Measurements from ENCODE around the gene KCNQ1. TPM values are rescaled to one million over a fixed set of nuclear protein-coding genes. Genes with fewer than 3 reads are reported as not detected.

Gene KCNQ1
- total RNA-seq, 1 donor from 2014 or later = 10.7 TPM

GRCh38 chr11:2661173-2662023, 216.6 kb downstream of the KCNQ1 start:
- DNase-seq (ENCODE audit: low spot score) = no peak

DNA sequence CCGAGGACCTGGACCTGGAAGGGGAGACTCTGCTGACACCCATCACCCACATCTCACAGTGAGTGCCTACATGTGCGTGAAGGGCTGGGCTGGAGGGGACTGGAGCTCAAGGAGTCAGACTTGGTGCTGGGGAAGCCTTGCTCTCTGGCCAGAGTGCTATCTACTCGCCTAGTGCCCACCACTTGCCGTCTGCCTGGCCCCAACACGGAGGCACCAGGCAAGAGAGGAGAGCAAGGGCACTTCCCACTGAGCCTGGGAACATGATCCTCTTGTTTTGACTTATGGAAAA, 217.2 kb downstream of the KCNQ1 start:
- DNase-seq (ENCODE audit: low spot score) = peak; percentile 75

GRCh38 chr11:2662430-2663299, 217.9 kb downstream of the KCNQ1 start:
- peak; percentile 79 for DNase-seq (ENCODE audit: low spot score)

- DNase-seq (ENCODE audit: low spot score) = peak; percentile 65
Measured at GRCh38 chr11:2663506-2663905, 218.7 kb downstream of the KCNQ1 start.

- DNase-seq (ENCODE audit: low spot score) = no peak
Measured at GRCh38 chr11:2663915-2664314, 219.1 kb downstream of the KCNQ1 start.

DNA sequence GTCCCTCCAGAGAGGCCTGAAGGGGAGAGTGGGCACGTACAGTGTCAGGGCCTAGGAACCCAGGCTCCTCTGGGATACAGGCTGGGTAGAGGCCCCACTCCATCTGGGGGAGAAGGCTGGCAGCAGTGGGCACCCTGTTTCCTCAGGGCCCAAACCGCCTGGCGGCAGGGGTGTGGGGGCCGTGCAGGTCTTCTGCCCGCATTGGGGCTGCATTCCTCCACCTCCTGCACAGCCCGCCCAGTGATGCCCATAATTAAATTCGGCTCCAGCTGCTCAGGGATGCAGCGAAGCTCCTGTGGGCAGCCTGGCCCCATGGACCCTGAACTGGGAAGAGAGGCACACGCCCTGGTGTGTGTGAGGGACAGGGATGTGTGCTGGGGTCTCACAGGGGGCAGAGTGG, 219.6 kb downstream of the KCNQ1 start:
- peak; percentile 68 for DNase-seq (ENCODE audit: low spot score)

GRCh38 chr11:2664791-2665525, 220.2 kb downstream of the KCNQ1 start:
- DNase-seq (ENCODE audit: low spot score) = peak; percentile 71

GRCh38 chr11:2665526-2666400, 221.0 kb downstream of the KCNQ1 start:
- no peak for DNase-seq (ENCODE audit: low spot score)

DNA sequence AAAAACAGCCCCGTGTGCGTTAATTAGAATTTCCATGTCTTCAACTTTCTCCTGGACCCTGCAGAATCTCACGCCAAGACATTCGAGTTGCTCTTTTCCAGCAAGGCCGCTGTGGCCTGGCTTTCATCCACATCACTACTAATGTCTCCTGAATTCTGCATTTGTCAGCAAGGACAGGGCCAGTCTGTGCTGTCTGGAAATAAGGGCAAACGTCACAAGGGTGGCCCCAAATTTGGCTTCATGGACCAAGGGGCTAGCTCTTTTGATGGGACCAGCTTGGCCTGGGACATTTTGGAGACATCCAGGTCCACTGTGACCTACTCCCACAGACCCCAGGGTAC, 221.6 kb downstream of the KCNQ1 start:
- DNase-seq (ENCODE audit: low spot score) = no peak

- peak; percentile 64 for DNase-seq (ENCODE audit: low spot score)
Measured at GRCh38 chr11:2666828-2667570, 222.2 kb downstream of the KCNQ1 start.

DNA sequence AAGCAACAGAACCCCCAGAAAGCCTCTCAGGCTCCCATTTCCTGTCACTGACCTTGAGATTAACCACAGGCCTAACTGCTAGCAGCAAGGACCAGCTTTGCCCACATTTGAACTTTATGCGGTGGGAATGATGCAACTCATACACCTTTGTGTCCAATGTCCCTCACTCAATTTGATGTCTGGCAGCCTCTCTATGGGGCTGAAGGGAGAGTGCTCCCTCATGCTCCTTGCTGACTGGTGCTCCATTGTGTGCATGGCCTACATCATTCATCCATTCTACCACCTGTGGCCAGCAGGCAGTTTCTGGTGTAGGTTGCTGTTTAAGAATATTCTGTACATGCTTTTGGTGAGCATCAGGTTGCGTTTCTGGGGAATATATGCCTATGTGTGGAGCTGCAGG, 223.1 kb downstream of the KCNQ1 start:
- DNase-seq (ENCODE audit: low spot score) = peak; percentile 45

- no peak for DNase-seq (ENCODE audit: low spot score)
Measured at GRCh38 chr11:2668876-2669275, 224.1 kb downstream of the KCNQ1 start.

- peak; percentile 47 for DNase-seq (ENCODE audit: low spot score)
Measured at GRCh38 chr11:2669634-2670469, 225.0 kb downstream of the KCNQ1 start.

DNA sequence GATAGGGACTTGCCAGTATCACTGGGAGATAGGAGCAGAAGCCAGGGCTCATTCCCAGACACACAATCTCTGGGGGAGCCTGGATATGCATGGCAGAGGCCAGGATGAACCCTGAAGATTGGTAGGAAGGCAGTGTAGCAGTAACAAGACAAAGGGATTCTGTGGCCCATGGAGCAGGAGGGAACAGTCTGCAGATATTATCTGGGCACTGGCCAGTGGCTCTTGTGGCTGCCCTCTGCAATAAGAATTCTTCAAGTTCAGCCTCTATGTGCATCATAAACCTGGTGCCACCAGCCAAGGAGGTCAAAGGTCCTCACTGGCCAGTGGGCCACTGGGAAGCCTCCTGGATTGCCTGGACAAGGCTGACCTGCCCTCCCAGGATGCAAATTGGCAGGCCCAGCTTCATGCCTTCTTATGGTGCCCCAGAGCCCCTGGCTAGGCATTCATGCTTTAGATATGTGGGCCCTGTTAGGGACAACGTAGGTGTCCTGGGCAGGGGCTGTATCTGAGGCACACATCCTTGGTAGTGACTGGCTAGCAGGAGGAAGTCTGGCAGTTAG, 225.8 kb downstream of the KCNQ1 start:
- peak; percentile 65 for DNase-seq (ENCODE audit: low spot score)

DNA sequence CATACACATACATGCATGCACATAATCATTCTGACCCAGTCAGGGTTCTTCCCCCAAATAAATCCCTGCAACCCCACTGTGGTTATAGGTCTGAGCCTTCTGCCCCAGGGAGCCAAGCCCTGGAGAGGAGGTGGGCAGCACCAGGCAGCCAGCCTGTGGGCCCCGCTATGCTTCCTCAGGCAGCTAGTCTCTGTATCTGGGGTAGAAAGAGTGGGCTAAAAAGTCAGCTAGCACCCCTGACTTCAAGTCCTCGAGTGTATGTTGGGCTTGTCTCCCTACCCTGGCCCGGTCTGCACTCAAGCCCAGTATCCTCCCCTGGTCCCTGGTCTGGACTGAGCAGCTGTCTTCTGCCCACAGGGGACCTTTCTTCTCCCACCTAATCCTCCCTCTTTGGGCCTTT, 226.9 kb downstream of the KCNQ1 start:
- DNase-seq (ENCODE audit: low spot score) = peak; percentile 51

DNA sequence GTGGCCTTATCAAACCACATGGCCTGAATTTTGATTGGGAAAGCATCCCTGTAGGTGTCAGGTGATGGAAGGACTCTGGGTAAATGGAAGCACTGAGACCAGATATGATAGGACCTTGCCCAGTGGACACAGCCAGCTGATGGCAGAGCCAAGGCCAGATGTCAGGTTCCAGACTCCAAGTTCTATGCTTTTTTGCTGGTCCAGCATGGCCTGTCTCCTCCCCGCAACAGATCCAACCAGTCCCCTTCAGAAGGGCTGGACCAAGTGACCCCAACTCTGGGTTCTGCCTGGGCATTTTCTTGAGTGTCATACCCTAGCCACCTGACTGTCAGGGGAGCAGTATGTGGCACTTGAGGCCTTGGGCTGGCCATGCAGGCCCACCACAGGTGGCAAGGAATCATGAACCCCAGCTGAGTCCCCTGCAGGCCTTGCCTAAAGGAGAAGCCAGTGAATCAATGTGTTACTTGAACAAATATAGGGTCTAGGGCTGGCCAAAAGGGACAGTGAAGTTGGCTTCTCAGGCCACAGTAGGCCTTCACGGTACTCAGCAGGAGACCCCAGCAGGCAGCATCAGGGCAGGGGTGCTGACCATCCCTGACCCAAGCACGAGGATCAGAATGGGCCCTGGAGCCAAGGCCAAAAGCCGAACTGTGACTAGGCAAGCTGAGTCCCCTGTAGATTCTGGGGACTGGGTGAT, 227.9 kb downstream of the KCNQ1 start:
- DNase-seq (ENCODE audit: low spot score) = peak; percentile 87

DNA sequence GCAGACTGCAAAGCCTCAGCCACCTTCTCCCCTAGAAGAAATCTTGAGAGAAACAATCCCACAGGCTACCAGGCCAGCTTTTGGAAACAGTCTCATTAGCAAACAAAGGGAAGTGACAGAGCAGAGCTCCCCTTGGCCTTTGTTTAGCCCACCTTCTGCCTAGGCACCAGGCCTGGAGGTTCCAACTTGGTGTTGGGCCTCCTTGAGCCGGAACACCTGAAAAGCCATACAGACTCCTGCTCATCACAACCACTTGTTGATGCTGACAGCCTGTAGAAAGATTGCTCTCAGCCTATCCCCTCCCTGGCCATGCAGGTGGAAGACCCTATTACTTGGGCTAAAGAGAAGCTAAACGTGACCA, 228.4 kb downstream of the KCNQ1 start:
- DNase-seq (ENCODE audit: low spot score) = no peak

GRCh38 chr11:2673871-2674471, 229.2 kb downstream of the KCNQ1 start:
- peak; percentile 65 for DNase-seq (ENCODE audit: low spot score)
